Liver (tissue), 3 donors: ENCODE results near the gene FRG2B.
"Not testable (repeated sequence)": the region's sequence is repeated elsewhere in the genome, so short reads cannot be mapped to it uniquely, and the experiment has no call there.

Experiments
- EGR1 ChIP-seq, 2 donors: IDR thresholded peaks; 2 replicates each; pipeline ENCODE4 v1.6.1; 2016 to 2018; ENCODE audit warnings: antibody characterized with exemption in 2 of 2, low read depth in 2 of 2
- FOXA1 ChIP-seq: IDR thresholded peaks from 2 replicates; pipeline ENCODE4 v1.6.1; 2016; ENCODE audit warnings: antibody characterized with exemption
- HNF4G ChIP-seq: IDR thresholded peaks from 2 replicates; pipeline ENCODE4 v1.6.1; 2016; ENCODE audit warnings: antibody characterized with exemption
- RAD21 ChIP-seq, 2 donors: IDR thresholded peaks; 2 replicates each; pipeline ENCODE4 v1.6.1; 2016; ENCODE audit warnings: antibody characterized with exemption in 2 of 2, mild to moderate bottlenecking in 2 of 2
- YY1 ChIP-seq: IDR thresholded peaks from 2 replicates; pipeline ENCODE4 v1.6.1; 2016; ENCODE audit warnings: antibody characterized with exemption, mild to moderate bottlenecking
- TF ChIP-seq, protein P1 (sequence below): fragments of 150-350 bp; IDR thresholded peaks from 2 replicates; pipeline ENCODE4 v1.5.1; 2017; ENCODE audit warnings: improper control_type of control experiment, low read depth, low read length; ENCODE audit not compliant: missing input control
- TF ChIP-seq, protein P2 (sequence below): IDR thresholded peaks from 2 replicates; pipeline ENCODE4 v1.6.1; 2016; ENCODE audit warnings: antibody characterized with exemption, mild to moderate bottlenecking
- TF ChIP-seq, protein P3 (sequence below): IDR thresholded peaks from 2 replicates; pipeline ENCODE4 v1.6.1; 2016; ENCODE audit warnings: antibody characterized with exemption
- donor health status: healthy.
- donor health status: healthy.

DNA sequence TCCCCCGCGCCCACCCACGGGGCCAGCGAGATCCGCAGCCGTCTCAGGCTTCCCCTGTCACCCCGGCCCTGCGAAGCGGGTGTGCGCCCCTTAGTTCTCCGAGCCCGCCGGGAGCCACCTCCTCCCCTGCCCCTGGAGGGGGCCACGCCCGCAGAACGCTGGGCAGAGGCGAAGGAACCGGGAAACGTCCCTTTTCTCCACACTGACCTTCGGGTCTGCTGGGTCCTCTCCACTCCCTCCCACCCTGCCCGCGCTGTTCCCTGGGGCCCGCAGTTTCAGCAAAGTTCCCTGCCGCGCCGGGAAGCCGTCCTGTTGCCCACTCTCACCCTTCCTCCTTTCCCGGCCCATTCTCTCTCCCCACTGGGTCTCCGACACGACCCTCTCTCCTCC lies 11.2 kb upstream of the FRG2B start:
- not testable (repeated sequence) for TF ChIP-seq FOXA1; RAD21 (IDR thresholded peaks at IDR 0.05); EGR1 (IDR thresholded peaks at IDR 0.05; ENCODE audit: low read depth in 2 of 2); YY1; HNF4G
- TF ChIP-seq, protein P1, sequence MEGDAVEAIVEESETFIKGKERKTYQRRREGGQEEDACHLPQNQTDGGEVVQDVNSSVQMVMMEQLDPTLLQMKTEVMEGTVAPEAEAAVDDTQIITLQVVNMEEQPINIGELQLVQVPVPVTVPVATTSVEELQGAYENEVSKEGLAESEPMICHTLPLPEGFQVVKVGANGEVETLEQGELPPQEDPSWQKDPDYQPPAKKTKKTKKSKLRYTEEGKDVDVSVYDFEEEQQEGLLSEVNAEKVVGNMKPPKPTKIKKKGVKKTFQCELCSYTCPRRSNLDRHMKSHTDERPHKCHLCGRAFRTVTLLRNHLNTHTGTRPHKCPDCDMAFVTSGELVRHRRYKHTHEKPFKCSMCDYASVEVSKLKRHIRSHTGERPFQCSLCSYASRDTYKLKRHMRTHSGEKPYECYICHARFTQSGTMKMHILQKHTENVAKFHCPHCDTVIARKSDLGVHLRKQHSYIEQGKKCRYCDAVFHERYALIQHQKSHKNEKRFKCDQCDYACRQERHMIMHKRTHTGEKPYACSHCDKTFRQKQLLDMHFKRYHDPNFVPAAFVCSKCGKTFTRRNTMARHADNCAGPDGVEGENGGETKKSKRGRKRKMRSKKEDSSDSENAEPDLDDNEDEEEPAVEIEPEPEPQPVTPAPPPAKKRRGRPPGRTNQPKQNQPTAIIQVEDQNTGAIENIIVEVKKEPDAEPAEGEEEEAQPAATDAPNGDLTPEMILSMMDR: not testable (repeated sequence)
- TF ChIP-seq, protein P2, sequence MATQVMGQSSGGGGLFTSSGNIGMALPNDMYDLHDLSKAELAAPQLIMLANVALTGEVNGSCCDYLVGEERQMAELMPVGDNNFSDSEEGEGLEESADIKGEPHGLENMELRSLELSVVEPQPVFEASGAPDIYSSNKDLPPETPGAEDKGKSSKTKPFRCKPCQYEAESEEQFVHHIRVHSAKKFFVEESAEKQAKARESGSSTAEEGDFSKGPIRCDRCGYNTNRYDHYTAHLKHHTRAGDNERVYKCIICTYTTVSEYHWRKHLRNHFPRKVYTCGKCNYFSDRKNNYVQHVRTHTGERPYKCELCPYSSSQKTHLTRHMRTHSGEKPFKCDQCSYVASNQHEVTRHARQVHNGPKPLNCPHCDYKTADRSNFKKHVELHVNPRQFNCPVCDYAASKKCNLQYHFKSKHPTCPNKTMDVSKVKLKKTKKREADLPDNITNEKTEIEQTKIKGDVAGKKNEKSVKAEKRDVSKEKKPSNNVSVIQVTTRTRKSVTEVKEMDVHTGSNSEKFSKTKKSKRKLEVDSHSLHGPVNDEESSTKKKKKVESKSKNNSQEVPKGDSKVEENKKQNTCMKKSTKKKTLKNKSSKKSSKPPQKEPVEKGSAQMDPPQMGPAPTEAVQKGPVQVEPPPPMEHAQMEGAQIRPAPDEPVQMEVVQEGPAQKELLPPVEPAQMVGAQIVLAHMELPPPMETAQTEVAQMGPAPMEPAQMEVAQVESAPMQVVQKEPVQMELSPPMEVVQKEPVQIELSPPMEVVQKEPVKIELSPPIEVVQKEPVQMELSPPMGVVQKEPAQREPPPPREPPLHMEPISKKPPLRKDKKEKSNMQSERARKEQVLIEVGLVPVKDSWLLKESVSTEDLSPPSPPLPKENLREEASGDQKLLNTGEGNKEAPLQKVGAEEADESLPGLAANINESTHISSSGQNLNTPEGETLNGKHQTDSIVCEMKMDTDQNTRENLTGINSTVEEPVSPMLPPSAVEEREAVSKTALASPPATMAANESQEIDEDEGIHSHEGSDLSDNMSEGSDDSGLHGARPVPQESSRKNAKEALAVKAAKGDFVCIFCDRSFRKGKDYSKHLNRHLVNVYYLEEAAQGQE: not testable (repeated sequence)
- TF ChIP-seq, protein P3, sequence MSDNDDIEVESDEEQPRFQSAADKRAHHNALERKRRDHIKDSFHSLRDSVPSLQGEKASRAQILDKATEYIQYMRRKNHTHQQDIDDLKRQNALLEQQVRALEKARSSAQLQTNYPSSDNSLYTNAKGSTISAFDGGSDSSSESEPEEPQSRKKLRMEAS: not testable (repeated sequence)
